ENCODE results near the gene PELI2.
"Not testable (repeated sequence)": the region's sequence is repeated elsewhere in the genome, so short reads cannot be mapped to it uniquely, and the experiment has no call there.

The PELI2 gene

GRCh38 chr14:56144176-56144575 is 26.0 kb downstream of the PELI2 start:
- no peak for DNase-seq

DNA sequence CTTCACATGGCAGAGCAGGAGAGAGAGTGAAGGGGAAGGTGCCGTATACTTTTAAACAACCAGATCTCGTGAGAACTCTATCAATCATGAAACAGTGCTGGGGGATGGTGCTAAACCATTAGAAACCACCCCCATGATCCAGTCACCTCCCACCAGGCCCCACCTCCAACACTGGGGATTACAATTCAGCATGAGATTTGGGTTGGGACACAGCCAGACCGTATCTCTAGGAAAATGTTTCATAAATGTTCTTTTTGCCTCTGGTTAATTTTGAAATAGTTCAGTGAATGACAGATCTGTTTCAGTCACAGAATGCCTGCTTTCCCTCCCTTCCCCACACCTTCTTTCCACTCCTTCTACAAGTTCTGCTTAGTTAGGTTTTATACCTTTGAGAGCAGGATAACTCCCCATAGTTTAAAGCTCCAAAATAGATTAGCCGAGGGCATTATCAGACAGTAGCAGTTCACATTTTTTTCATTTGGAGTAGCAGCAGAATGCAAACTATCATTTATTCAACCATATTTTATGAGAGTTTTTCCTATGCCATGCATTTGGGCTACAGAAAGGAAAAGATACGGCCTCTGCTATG is 27.1 kb downstream of the PELI2 start:
- no peak for DNase-seq

GRCh38 chr14:56145965-56146364 is 27.8 kb downstream of the PELI2 start:
- no peak for DNase-seq

- DNase-seq: no peak
Observed at GRCh38 chr14:56147449-56147848, 29.2 kb downstream of the PELI2 start.

GRCh38 chr14:56147986-56148901 is 30.0 kb downstream of the PELI2 start:
- no peak for DNase-seq

DNA sequence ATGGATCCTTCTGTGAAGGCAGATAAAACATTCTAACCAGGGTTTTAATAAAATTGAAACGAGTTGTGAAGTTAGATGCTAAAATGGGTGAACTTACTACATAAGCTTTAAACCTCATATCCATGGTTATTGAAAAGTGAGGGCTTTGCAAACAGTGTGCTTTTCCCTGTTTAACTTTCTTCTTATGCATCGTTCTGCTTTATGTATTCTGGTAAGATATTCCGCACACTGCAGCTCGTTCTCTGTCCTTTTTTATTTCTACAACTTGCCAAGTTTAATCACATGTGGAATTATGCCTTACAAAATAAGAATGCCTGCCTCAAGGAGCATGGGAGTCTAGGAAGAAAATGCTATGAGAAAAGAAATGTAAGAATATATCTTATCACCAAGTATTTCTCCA is 30.9 kb downstream of the PELI2 start:
- DNase-seq: no peak

GRCh38 chr14:56149995-56150394 is 31.8 kb downstream of the PELI2 start:
- no peak for DNase-seq

DNA sequence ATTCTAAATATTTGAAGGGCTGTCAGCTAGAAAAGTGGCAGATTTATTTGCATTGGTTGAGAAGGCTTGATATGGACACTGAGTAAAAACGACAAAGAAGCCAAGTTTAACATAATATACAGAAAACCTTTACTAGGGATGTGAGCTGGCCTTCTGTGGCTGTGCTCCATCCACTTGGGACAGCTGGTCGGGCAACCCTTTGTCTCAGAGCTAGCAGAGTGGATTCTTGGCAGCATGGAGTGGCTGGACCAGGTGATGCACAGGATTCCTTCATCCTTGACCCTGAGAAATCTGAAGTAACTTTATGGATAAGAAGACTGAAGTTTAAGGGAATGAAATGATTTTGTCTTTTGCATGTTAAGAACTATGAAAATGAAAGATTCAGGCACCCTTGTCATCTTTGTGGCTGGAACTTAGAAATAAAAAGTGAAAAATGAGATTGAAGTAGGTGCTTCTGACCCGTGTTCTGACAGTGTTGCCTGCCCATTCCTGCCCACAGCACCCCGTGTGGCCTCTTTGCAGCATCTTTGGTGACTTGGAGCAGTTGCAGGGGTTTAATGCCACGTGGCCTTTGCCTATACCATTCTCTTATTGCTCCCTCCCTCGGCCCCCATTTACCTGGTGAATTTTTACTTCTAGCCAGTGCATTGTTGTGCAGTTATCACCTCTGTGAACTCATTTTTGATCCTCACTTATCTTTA is 32.6 kb downstream of the PELI2 start:
- no peak for DNase-seq

GRCh38 chr14:56152221-56152620 is 34.0 kb downstream of the PELI2 start:
- no peak for DNase-seq

- no peak for DNase-seq
Observed at GRCh38 chr14:56153267-56153666, 35.1 kb downstream of the PELI2 start.

DNA sequence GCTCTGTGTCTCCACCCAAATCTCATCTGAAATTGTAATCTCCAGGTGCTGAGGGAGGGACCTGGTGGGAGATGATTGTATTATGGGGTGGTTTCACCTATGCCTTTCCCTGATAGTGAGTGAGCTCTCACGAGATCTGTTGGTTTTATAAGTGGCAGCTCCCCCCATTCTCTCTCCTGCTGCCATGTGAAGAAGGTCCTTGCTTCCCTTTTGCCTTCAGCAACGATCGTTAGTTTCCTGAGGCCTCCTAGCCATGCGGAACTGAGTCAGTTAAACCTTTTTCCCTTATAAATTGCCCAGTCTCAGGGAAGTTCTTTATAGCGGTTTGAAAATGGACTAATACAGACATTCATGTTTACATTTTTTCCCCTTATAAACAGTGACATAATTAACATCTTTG is 36.1 kb downstream of the PELI2 start:
- no peak for DNase-seq

DNA sequence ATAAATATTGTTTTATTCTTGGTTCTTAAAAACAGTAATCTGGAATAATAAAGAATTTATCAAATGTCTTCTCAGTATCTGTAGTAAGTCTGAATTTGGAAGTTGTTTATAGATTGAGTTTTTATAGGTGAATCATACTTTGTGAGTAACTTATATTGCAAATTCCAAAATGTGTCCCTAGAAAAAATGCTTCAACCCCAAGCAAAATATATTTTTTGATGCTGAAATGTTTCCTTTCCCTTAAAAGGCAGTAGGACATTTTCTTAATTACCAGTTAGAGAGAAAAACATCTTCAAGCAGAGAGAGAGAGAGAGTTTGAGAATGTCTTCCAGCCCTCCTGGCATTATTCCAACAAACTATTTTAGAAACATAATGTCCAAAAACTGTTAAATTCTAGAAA is 37.9 kb downstream of the PELI2 start:
- no peak for DNase-seq

- no peak for DNase-seq
Observed at GRCh38 chr14:56159066-56159465, 40.9 kb downstream of the PELI2 start.

GRCh38 chr14:56160088-56160487 is 41.9 kb downstream of the PELI2 start:
- DNase-seq: no peak

DNA sequence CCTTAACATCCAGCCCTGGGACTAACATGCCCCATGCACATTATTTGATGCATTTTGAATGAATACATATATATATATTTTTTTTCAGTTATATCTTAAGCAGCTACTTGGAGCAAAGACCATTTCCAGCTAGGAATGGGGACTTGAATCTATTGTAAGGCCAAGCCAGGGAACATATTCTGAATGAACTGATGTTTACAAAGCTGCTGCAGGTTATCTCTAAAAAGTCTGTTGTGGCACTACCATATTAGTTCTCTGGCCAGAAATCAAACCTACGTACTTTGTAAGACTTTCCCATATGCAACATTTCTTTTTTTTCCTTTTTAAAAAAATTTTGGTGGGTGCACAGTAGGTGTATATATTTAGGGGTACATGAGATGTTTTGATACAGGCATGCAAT is 43.4 kb downstream of the PELI2 start:
- DNase-seq: no peak

GRCh38 chr14:56162476-56162875 is 44.3 kb downstream of the PELI2 start:
- DNase-seq: no peak

DNA sequence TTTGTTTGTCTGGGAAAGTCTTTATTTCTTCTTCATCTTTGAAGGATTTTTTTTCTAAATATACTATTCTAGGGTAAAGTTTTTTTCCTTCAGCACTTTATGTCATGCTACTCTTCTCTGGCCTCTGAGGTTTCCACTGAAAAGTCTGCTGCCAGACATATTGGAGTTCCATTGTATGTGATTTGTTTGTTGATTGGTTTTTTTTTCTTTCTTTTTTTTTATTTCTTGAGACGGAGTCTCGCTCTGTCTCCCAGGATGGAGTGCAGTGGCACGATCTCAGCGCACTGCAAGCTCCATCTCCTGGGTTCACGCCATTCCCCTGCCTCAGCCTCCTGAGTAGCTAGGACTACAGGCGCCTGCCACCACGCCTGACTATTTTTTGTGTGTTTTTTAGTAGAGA is 48.4 kb downstream of the PELI2 start:
- DNase-seq: not testable (repeated sequence)

- DNase-seq: no peak
Observed at GRCh38 chr14:56168007-56168616, 49.9 kb downstream of the PELI2 start.

DNA sequence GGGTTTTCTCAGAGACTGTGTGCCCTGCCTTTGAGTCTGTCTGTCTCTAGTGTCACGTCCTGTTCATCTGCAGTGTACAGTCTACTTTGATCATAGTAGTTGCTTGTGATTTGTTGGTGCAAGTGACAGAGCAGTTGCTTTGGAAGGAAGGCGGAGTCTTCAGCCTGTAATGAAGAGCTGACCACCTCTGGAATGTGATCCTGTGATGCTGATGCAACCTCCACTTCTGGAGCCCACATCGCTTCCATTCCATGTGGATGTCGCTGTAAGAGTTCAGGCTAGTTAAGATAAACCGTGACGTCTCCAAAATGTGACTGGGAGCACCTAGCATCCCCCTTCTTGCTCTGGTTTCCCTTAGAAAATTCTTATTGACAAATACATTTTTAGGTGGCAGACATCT is 51.8 kb downstream of the PELI2 start:
- DNase-seq: no peak

GRCh38 chr14:56170877-56171422 is 52.7 kb downstream of the PELI2 start:
- DNase-seq: no peak

DNA sequence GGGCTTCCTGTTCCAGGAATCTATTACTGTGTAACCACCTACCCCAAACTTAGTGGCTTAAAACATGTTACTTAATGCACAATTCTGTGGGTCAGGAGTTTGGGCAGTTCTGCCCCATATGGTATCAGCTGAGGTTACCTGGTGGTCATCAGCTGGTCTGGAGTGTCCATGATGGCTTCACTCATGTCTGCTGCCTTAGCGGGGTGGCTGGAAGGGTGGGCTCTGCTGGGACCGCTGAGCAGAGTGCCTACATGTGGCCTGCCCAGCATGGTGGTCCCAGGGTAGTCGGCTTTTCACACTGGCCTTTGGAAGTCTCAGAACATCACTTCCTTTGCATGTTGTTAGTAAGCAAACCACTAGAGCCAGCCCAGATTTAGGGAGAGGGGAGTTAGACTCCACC is 53.9 kb downstream of the PELI2 start:
- no peak for DNase-seq

- no peak for DNase-seq
Observed at GRCh38 chr14:56172571-56172971, 54.4 kb downstream of the PELI2 start.

DNA sequence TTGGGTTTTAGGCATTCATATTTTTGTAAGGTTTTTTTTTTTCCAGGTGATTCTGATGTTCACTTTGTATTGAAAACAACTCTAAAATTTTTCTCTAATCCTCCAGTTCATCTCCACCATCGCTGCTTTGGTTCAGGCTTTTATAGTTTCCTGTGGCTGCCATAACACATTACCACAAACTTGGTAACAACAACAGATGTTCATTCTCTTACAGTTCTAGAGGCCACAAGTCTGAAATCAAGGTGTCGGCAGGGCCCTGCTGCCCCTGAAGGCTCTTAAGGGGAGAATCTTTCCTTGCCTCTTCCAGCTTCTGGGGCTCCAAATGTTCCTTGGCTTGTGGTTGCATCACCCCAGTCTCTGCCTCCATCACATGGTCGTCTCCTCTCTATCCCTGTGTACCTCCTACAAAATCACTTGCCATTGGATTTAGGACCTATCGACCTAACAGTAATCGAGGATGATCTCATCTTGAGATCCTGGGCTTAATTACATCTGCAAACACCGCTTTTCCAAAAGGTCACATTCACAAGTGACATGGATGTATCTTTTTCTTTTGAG is 55.2 kb downstream of the PELI2 start:
- no peak for DNase-seq

All from NCI-H1105 treated with DMSO at 0.1 percent for 48 hours (cell line).